HG02852 (cell line): ENCODE measurements around the gene TSPAN6.

Experiments used
- ATAC-seq: cut with Tn5 transposase; IDR thresholded peaks from one replicate; pipeline ENCODE4 v1.9.1; 2021; ENCODE audit warnings: mild to moderate bottlenecking, moderate library complexity; ENCODE audit not compliant: unreplicated experiment

Gene TSPAN6

GRCh38 chrX:100648458-100649417 is 12.1 kb upstream of the TSPAN6 start:
- no peak for ATAC-seq

- no peak for ATAC-seq
Measured at GRCh38 chrX:100647739-100648138, 11.1 kb upstream of the TSPAN6 start.

GRCh38 chrX:100647095-100647494 is 10.5 kb upstream of the TSPAN6 start:
- ATAC-seq, result no peak

GRCh38 chrX:100645106-100645505 is 8.5 kb upstream of the TSPAN6 start:
- no peak for ATAC-seq

GRCh38 chrX:100643956-100644860 is 7.6 kb upstream of the TSPAN6 start, which contains the start of gene SRPX2:
Gene SRPX2 (plus strand): TSS chrX:100644199. CDS start chrX:100646323, 2,124 bp downstream.
- ATAC-seq, result no peak

GRCh38 chrX:100643212-100643611 is 6.6 kb upstream of the TSPAN6 start:
- no peak for ATAC-seq

GRCh38 chrX:100642290-100642689 is 5.7 kb upstream of the TSPAN6 start:
- ATAC-seq, result no peak

GRCh38 chrX:100635989-100636320 is 651 bp downstream of the TSPAN6 start:
- ATAC-seq, result no peak

- ATAC-seq, result no peak
Measured at GRCh38 chrX:100635040-100635439, 1.6 kb downstream of the TSPAN6 start.

GRCh38 chrX:100625985-100626491 is 10.6 kb downstream of the TSPAN6 start:
- ATAC-seq, result peak; percentile 95

GRCh38 chrX:100623001-100623400 is 13.6 kb downstream of the TSPAN6 start:
- ATAC-seq, result no peak

GRCh38 chrX:100615005-100615404 is 21.6 kb downstream of the TSPAN6 start:
- ATAC-seq, result peak; percentile 100

- no peak for ATAC-seq
Measured at GRCh38 chrX:100611951-100612350, 24.7 kb downstream of the TSPAN6 start.

GRCh38 chrX:100609591-100609990 is 27.0 kb downstream of the TSPAN6 start:
- no peak for ATAC-seq

- no peak for ATAC-seq
Measured at GRCh38 chrX:100606753-100607152, 29.9 kb downstream of the TSPAN6 start.

- no peak for ATAC-seq
Measured at GRCh38 chrX:100600758-100601157, 35.8 kb downstream of the TSPAN6 start.

- ATAC-seq, result no peak
Measured at GRCh38 chrX:100600340-100600739, 36.3 kb downstream of the TSPAN6 start.

GRCh38 chrX:100599456-100599855 is 37.1 kb downstream of the TSPAN6 start:
- ATAC-seq, result no peak

GRCh38 chrX:100596601-100597000 is 40.0 kb downstream of the TSPAN6 start:
- ATAC-seq, result no peak

GRCh38 chrX:100593581-100593980 is 43.0 kb downstream of the TSPAN6 start:
- no peak for ATAC-seq

GRCh38 chrX:100593126-100593525 is 43.5 kb downstream of the TSPAN6 start:
- ATAC-seq, result no peak
